Coronary artery (tissue), 2 donors: ENCODE data around the gene MSMO1.

ENCODE experiments used
- DNase-seq: peaks from one replicate; pipeline ENCODE4 v3.0.0-alpha.2; 2017; ENCODE audit warnings: low spot score
- H3K27ac ChIP-seq, 2 donors: fragments of 200-600 bp; sonication (generic); one replicate each; pipeline ENCODE4 v1.5.1; 2016 to 2019
- H3K4me3 ChIP-seq: fragments of 200-600 bp; sonication (generic); 2 replicates; pipeline ENCODE4 v1.5.1; 2016; ENCODE audit warnings: mild to moderate bottlenecking, moderate library complexity
- TF ChIP-seq, protein P1 (sequence below): fragments of 200-600 bp; sonication (generic); IDR thresholded peaks from one replicate; pipeline ENCODE4 v1.5.1; 2019; ENCODE audit warnings: antibody characterized with exemption

MSMO1 gene

DNA sequence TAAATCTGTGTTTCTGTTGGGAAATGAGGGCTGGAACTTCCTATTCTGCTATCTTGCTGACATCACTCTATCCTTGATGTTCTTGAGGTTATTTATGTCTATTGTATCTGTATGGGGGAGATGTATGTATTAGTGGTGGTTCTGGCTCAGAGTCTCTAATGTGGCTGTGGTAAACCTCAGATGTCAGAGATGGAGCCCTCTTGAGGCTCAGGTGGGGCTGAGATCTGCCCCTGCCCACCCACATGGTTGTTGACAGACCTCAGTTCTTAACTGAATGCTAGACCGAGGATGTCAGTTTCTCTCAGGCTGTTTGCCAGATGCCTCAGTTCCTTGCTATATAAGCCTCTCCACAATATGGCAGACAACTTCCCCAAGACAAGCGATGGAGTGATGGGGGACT lies 48.0 kb downstream of the MSMO1 start:
- no peak for DNase-seq
- Histone ChIP-seq H3K4me3 (no peak overlapping the region), H3K27ac (no peak overlapping the region)
- TF ChIP-seq, protein P1, sequence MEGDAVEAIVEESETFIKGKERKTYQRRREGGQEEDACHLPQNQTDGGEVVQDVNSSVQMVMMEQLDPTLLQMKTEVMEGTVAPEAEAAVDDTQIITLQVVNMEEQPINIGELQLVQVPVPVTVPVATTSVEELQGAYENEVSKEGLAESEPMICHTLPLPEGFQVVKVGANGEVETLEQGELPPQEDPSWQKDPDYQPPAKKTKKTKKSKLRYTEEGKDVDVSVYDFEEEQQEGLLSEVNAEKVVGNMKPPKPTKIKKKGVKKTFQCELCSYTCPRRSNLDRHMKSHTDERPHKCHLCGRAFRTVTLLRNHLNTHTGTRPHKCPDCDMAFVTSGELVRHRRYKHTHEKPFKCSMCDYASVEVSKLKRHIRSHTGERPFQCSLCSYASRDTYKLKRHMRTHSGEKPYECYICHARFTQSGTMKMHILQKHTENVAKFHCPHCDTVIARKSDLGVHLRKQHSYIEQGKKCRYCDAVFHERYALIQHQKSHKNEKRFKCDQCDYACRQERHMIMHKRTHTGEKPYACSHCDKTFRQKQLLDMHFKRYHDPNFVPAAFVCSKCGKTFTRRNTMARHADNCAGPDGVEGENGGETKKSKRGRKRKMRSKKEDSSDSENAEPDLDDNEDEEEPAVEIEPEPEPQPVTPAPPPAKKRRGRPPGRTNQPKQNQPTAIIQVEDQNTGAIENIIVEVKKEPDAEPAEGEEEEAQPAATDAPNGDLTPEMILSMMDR: no peak

DNA sequence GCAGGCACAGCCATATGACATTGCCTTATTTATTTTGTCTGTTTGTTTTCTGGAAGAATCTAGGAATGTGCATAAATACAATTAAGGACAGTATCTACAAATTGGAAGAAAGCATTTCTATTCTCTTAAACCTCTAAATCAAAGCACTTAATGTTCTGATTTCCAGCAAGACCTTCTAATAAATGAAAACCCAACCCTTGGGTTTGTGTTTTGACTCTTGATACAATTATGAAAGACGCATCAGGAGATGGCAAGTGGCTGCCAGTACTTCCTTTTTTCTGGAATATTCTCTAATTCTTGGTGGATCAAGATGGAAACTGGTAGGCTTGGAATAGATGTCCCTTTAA lies 50.9 kb downstream of the MSMO1 start:
- Histone ChIP-seq H3K4me3 (peak overlapping the region; percentile 82), H3K27ac (peak overlapping the region; percentile 77 to 90)
- DNase-seq: no peak
- TF ChIP-seq, protein P1: no peak

DNA sequence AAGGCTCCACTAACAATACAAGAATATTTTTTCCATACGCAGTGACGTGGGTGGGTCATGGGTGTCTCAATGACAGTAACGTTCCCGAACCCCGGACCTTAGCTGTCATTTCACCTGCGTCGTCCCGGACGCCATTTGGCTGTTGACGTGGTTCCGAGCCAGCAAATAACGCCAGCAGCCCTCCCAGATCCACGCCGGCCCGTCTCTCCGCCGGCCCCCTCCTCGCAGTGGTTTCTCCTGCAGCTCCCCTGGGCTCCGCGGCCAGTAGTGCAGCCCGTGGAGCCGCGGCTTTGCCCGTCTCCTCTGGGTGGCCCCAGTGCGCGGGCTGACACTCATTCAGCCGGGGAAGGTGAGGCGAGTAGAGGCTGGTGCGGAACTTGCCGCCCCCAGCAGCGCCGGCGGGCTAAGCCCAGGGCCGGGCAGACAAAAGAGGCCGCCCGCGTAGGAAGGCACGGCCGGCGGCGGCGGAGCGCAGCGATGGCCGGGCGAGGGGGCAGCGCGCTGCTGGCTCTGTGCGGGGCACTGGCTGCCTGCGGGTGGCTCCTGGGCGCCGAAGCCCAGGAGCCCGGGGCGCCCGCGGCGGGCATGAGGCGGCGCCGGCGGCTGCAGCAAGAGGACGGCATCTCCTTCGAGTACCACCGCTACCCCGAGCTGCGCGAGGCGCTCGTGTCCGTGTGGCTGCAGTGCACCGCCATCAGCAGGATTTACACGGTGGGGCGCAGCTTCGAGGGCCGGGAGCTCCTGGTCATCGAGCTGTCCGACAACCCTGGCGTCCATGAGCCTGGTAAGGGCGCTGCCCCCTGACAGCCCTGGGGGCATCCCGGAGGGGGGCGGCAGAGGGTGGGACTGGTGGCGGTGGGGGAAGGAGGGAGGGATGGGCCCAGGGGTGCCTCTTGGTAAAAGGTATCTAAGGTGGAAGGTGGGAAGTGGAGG lies 51.5 kb downstream of the MSMO1 start, which contains the start of gene CPE:
Gene CPE, plus strand, starts transcription at position 264 of the 933 bp plus-strand sequence. Its CDS starts 214 bp downstream, at position 478.
- TF ChIP-seq, protein P1: peak; percentile 60
- peak within 1 kb of the TSS; percentile 82 for H3K4me3 ChIP-seq
- H3K27ac ChIP-seq: peak within 1 kb of the TSS; percentile 77 to 90
- peak; percentile 93 for DNase-seq

DNA sequence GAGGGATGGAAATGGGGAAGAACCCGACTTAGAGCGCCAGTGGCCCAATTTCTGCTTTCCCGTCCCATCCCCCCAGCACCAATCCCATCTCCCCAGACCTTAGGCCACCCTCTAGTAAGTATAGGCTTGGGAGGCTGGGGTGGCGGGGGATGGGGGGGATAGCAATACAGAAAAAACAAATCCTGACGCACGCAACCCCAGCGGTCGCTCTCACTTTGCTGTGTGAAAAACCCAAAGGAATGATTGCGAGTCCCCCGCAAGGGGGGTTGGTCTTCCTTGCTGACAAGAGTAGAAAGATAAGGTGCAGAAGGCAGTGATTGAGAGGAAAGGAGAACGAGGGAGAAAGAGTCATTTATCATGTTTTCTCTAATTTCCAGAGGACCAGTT lies 52.2 kb downstream of the MSMO1 start:
- TF ChIP-seq, protein P1: no peak
- DNase-seq: peak; percentile 75
- Histone ChIP-seq H3K27ac (peak overlapping the region; percentile 77 to 90), H3K4me3 (peak overlapping the region; percentile 82)

DNA sequence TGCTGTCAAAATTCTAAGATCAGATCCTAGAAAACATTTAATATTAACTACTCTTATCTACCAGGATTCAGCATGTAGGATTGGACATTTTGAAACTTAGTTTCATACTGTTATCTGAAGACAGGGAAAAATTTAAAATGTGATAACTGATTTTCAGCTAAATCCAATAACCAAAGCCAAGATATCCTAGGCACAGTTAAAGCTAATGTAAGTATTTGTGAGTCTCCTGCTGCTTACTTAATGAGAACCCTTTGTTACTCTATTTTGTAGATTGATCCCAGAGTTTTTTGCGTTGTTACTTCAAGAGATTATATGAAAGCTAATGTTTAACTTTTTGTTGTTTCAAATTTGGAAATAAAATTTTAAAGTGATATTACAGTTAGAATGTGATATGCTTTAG lies 53.3 kb downstream of the MSMO1 start:
- no peak for DNase-seq
- peak overlapping the region; percentile 82 for H3K4me3 ChIP-seq
- peak overlapping the region in 1 of 2 donors; percentile 77 for H3K27ac ChIP-seq
- TF ChIP-seq, protein P1: no peak

DNA sequence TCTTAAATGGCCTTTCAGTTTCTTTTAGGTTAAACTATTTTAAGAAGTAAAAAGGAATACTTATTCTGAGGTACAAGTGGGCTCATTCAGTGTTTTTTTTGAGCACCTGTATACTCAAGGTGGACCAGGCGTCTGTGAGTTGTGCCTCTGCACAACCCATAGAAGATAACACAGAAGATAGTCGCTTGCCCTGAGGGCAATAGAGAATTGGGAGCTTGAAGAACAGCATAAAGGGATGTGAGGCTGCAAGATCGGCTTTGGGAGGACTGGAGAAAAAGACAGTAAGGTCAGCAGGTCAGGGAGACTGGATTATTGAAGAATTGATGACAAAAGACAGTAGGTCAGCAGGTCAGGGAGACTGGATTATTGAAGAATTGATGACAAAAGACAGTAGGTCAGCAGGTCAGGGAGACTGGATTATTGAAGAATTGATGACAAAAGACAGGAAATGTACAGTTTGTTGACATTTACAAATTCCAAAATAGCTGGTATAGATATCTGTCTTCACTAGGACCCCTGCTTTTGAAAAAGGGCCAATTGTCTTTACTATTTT lies 54.4 kb downstream of the MSMO1 start:
- Histone ChIP-seq H3K27ac (peak overlapping the region in 1 of 2 donors; percentile 30), H3K4me3 (no peak overlapping the region)
- no peak for DNase-seq
- TF ChIP-seq, protein P1: no peak
